ENCODE data around the gene SMOC2. TPM values are rescaled to one million over a fixed set of nuclear protein-coding genes. Genes with fewer than 3 reads are reported as not detected.

Gene SMOC2
- total and polyA plus RNA-seq, 8 donors, result 7.1 to 18.8 (median 9.5) TPM

DNA sequence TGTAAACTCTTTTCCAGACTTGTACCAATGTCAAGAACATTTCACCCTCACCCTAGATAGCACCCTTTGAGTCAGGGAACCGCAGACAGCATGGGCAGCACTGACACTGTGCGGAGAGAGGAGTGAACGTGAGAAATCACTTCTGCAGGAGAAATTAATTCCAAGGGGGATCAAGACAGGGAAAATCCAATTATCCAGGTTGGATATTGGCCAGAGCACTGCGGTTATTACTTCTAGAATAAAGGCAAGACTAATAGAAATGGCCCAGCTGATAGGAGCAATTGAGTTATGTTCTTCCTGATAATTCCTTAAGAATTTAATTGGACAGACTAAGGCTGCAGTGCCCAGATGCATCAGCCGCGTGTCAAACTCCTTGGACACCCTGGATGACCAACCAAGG, 179.6 kb downstream of the SMOC2 start:
- TF ChIP-seq, protein P1, sequence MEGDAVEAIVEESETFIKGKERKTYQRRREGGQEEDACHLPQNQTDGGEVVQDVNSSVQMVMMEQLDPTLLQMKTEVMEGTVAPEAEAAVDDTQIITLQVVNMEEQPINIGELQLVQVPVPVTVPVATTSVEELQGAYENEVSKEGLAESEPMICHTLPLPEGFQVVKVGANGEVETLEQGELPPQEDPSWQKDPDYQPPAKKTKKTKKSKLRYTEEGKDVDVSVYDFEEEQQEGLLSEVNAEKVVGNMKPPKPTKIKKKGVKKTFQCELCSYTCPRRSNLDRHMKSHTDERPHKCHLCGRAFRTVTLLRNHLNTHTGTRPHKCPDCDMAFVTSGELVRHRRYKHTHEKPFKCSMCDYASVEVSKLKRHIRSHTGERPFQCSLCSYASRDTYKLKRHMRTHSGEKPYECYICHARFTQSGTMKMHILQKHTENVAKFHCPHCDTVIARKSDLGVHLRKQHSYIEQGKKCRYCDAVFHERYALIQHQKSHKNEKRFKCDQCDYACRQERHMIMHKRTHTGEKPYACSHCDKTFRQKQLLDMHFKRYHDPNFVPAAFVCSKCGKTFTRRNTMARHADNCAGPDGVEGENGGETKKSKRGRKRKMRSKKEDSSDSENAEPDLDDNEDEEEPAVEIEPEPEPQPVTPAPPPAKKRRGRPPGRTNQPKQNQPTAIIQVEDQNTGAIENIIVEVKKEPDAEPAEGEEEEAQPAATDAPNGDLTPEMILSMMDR (IDR thresholded peaks at IDR 0.05), result no peak
- DNase-seq, result no peak

DNA sequence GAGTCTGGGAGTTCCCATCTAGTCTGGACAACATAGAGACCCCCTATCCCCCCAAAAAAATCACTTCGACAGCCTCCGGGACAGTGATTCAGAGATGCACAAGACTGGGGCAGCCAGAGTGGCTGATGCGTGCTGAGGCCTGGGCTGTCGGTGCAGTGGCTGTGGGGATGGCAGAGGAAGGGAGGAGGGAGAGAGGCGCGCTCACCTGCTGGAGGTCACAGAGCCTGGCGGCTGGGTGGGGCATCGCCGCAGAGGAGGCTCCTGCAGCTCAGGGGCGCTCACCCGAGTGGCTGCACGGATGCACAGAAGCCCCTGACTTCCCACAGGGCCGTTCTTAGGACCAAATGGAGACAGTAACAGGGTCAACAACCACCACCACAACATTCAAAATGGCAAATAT, 182.8 kb downstream of the SMOC2 start:
- H3K4me1 ChIP-seq, result no peaks in the 10 kb centered on the region
- TF ChIP-seq, protein P1 (IDR thresholded peaks at IDR 0.05), result no peak
- ATAC-seq, result no peak
- no peaks in the 10 kb centered on the region for H3K36me3 ChIP-seq
- no peak for DNase-seq
- peaks cover 0 to 6% of the 10 kb centered on the region in 2 donors for H3K9me3 ChIP-seq
- H3K4me3 ChIP-seq, result no peak overlapping the region
- no peak overlapping the region for H3K27ac ChIP-seq
- intact Hi-C loops (cut with DNase I), result no loop called here
- no peaks in the 10 kb centered on the region for H3K27me3 ChIP-seq

More for the DNA sequence above, 179.6 kb downstream of the SMOC2 start:
- Histone ChIP-seq H3K4me3 (no peak overlapping the region), H3K9me3 (peaks cover 0 to 10% of the 10 kb centered on the region in 2 donors), H3K4me1 (no peaks in the 10 kb centered on the region), H3K27me3 (no peaks in the 10 kb centered on the region), H3K36me3 (no peaks in the 10 kb centered on the region), H3K27ac (no peak overlapping the region)
- ATAC-seq, result no peak
- intact Hi-C loops (cut with DNase I), result no loop called here

DNA sequence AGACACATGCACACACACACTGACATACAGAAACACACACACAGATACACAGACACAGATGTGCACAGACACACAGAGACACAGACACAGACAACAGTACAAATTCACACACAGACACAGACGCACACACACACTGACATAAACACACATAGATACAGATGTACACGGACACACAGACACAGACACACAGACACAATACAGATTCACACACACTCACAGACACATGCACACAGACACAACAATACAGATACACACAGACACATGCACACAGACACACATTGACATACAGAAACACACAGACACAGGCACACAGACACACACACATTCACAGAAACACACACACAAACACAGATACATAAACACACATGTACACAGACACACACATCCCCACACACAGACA, 183.6 kb downstream of the SMOC2 start:
- ATAC-seq (no peak), DNase-seq (no peak)
- H3K9me3 ChIP-seq, result peaks cover 0 to 6% of the 10 kb centered on the region in 2 donors
- no peaks in the 10 kb centered on the region for H3K27me3 ChIP-seq
- intact Hi-C loops (cut with DNase I), result no loop called here
- TF ChIP-seq, protein P1 (IDR thresholded peaks at IDR 0.05), result no peak
- H3K36me3 ChIP-seq, result no peaks in the 10 kb centered on the region
- no peak overlapping the region for H3K4me3 ChIP-seq
- no peak overlapping the region for H3K27ac ChIP-seq
- H3K4me1 ChIP-seq, result no peaks in the 10 kb centered on the region

DNA sequence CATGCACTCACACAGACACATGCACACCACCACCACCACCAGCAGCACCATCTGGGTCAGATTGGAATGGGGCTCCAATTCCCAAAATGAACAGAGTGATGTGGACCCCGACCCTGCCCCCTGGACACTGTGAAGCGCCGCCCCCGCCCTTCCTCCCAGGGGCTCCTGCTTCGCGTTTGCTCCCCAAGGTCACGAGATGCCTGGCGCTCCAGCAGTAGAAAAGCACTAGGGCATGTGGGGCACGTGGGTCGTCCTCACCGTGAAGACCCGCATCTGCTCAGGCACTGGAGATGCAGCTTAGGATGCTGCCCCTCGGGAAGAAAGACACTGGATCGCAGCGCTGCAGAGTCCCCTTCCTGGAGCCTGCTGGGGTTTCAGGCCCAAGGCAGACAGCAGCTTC, 184.0 kb downstream of the SMOC2 start:
- DNase-seq, result peak in 1 of 4 donors; percentile 73
- Histone ChIP-seq H3K4me1 (no peaks in the 10 kb centered on the region), H3K36me3 (no peaks in the 10 kb centered on the region), H3K27me3 (no peaks in the 10 kb centered on the region), H3K9me3 (peaks cover 0 to 6% of the 10 kb centered on the region in 2 donors), H3K4me3 (no peak overlapping the region), H3K27ac (no peak overlapping the region)
- ATAC-seq, result no peak
- intact Hi-C loops (cut with DNase I), result no loop called here
- TF ChIP-seq, protein P1 (IDR thresholded peaks at IDR 0.05), result no peak

DNA sequence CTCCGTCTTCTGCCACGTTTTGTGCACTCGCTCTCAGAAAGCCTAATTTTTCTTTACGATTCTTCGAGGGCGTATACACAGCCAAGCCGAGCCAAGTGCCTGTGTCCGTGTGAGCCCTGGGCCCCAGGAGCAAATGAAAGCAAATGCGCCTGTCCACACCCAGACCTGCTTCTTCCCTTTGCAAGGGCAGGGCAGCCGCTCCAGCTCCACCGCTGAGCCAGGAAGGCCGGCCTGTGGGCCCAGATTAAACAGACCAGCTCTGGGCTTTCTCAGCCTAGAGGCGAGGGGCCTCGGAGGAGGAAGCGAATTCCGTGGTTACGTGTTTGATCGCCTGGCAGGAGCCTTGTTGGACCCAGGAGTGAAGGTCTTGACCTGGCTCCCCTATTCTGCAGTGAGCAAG, 184.6 kb downstream of the SMOC2 start:
- H3K27ac ChIP-seq, result no peak overlapping the region
- H3K4me1 ChIP-seq, result no peaks in the 10 kb centered on the region
- no peaks in the 10 kb centered on the region for H3K27me3 ChIP-seq
- H3K36me3 ChIP-seq, result no peaks in the 10 kb centered on the region
- peak in 1 of 4 donors; percentile 71 for DNase-seq
- H3K4me3 ChIP-seq, result no peak overlapping the region
- H3K9me3 ChIP-seq, result peaks cover 0 to 6% of the 10 kb centered on the region in 2 donors
- ATAC-seq, result no peak
- TF ChIP-seq, protein P1 (IDR thresholded peaks at IDR 0.05), result no peak
- intact Hi-C loops (cut with DNase I), result no loop called here
